Hypothalamus (tissue), 51 donors: ENCODE data around the gene FHAD1.
A peak's percentile ranks its signal among the peaks of the same experiment; 100 is the strongest.

Experiments used
- DNase-seq, 51 donors: peaks; one replicate each; lab custom pipeline; 2025; lab: John Stamatoyannopoulos, UW

FHAD1 gene

DNA sequence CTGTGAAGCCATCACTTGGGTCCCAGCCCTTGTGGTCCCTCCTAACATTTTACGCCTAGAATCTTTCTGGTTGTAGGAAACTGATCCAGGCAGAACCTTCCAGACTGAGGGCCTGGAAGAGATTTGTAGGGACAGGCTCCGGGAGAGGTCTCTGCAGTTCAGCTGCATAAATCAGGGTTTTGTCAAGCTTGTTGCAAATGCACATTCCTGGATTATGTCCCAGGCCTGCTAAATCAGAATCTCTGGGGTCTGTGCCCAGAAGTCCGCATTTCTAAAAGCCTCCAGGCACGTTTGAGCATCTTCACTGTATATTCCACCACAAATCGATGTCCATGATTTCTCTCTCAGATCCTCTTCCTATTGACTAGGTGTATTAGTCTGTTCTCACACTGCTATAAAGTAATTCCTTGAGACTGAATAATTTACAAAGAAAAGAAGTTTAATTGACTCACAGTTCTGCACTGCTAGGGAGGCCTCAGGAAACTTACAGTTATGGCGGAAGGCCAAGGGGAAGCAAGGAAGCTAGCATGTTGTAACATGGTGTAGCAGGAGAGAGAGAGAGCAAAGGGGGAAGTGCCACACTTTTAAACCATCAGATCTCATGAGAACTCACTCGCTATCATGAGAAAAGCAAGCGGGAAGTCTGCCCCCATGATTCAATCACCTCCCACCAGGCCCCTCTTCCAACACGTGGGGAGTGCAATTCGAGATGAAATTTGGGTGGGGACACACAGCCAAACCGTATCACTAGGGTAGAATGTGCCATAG lies 1.2 kb upstream of the FHAD1 start:
- no peak for DNase-seq

DNA sequence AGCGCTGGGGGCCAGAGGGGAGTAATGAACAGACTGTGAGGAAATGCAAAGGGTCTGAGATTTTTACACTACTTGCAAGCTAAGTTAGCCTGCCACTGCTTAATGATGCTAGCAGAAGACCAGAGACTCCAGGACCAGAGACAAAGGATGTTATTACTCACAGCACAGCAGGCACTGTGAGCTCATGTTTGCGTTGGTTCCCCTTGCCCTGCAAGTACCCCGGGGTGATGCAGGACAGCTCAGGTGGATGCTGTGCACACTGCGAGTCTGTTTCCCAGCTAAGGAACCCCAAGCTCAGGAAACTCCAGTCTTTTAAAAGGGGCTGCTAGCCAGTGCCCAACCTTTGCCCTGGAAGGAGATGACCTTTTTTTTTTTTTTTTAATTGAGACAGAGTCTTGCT lies 1.2 kb downstream of the FHAD1 start:
- DNase-seq, result no peak

DNA sequence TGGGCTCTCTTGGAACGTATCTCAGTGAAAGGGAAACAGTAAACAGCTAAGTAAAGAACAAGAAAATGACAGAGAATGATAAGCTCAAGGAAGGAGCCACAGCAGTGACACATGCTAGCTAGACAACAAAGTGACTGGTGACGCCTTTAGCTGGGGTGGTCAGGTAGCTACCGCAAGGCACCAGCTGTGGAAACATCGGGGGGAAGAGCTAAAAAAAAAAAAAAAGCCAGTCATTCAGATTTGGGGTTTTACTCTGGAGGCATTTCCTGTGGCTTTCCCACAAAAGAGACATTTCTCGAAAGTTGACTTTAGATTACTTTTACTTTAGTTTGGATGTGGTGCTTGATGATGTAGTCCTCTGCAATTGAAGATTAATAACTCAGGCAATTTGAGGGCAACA lies 2.1 kb downstream of the FHAD1 start:
- DNase-seq, result no peak

DNA sequence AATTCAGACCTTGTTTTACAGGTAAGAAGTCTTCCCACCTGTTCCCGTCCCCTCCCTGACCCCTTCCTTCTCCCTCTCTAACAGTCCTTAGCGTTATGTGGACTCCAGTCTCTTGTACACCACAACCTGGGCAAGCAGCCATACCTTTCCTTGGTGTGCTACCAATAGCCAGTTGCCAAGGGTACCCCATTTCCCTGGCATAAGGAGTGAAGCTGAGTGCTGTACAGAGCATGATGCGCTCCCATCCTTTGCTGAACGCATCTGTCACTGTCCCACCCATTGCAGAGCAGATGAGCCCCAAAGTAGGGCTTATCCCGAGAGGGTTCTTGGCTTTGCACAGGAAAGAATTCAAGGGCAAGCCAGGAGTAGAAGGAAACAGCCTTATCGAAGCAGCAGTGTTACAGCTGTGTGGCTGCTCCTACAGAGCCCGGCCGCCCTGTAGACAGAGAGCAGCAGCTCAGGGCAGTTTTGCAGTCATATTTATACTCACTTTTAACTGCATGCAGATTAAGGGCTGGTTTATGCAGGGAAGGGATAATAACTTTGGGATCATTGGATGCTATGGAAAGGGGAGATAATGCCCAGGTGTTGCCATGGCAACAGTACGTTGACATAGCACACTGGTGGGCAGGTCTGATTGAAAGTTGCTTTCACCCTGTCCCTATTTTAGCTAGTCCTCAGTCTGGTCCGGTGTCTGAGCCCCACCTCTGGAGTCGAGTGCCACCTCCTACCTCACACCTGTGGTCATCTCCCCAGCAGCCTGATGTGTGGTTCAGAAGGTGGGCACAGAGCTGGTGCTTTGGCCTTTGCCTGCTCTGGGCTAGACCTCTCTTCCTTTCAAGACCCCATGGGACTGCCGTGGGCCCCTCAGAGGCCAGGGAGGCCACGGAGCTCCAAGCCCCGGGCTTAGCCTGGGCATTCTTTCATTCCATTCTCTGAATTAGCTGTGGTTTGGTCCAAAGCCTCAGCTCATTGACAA lies 5.1 kb downstream of the FHAD1 start:
- no peak for DNase-seq

DNA sequence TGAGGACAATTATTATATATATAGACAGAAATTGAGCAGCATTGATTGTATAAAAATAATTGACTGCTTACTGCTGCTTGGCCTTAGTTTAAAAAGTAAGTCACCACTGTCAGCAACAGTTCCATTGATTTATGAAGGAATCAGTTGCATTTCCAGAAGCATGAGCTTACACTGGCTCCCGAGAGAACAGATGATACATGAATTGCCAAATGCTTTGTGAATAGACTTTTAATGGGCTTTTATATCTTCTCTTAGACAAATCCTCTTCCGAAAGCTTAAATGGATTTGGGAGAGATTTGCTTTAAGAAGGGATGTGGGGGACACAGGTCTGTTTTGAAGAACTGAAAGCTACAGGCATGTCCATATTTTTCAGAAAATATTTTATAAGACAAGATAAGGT lies 7.5 kb downstream of the FHAD1 start:
- DNase-seq, result no peak

DNA sequence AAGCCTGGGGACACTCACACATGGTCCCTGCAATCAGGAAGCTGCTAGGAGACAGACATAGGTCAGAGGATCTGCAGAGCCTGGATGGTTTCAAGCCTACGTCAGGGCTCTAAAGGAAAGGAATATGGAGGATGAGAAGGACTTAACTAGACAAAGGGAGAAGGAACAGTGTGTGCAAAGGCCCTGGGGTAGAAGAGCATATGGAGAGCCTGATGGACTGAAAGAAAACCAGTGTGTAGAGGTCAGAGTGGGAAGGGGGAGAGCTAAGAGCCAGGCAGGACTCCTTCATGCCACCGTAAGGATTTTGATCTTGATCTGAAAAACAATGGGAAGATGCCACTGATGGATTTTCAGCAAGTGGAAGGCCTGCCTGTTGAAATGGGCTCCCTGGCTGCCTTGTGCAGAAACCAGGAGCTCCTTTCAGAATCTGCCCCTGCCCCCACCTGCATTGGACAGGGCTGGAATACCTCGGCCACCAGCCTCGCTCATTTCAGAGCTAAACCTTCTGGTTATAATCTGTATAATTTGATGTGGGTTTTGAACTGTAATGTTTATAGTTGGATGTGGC lies 8.6 kb downstream of the FHAD1 start:
- no peak for DNase-seq

DNA sequence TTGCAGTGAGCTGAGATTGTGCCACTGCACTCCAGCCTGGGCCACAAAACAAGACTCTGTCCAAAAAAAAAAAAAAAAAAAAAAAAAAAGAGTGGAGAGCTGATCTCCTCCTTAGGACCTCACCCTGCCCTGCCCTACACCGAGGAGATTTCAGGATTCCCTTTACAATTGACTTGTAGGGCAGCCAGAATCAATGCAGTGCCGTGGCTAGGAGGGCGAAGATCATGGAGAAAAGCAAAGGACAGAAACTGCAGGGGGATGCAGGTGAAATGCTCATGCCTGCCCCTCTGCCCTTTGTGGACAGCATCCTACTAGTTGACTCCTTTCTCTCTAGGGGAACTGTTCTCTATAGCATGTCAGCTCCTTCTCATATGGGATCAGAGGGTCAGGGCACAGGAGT lies 9.6 kb downstream of the FHAD1 start:
- DNase-seq, result no peak

DNA sequence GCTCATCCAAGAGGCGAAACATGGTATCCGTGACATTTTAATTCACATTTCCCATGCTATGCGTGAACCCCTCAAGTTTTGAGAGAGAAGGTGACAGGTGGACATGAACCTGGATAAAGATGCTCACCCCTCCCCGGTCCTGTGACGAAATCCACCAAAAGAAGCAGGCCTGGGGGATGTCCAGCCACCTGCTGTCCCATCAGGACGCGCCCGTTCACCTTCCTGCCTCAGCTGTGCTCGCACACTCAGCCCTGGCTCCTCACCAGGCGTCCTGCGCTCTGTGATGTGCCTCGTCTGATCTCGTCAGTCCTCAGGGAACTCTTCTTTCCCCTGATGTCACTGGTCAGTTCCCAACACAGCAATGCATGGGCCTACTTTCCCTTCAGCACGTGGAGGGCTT lies 10.3 kb downstream of the FHAD1 start:
- no peak for DNase-seq

DNA sequence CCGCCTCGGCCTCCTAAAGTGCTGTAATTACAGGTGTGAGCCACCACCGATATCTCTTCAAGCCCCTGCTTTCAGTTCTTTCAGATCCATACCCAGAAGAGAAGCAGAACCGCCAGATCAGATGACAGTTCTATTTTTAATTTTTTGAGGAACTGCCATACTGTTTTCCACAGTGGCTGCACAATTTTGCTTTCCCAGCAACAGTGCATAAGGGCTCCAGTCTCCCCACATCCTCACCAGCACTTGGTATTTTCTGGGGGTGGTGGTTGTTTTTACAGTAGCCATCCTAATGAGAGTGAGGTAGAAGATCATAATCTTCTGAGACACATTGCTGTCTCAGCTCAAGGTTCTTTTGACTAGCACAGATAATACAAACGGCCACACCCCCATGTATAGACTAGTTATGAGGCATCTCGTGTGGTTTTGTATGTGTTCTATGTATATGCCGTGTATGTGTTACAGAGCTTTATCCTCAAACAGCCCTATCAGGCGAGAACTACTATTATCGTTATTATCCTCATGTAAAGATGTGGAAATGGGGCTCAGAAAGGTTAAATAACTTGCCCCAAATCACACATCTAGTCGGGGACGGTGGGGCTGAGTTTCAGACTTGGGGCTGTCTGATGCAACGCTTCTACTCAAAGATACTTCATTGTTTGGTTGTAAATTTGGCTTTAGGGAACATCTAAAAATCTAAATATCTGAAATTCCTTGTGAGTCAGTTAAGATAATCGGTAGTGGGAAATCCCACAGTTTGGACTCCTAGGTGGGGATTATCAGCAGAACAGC lies 12.0 kb downstream of the FHAD1 start:
- no peak for DNase-seq

DNA sequence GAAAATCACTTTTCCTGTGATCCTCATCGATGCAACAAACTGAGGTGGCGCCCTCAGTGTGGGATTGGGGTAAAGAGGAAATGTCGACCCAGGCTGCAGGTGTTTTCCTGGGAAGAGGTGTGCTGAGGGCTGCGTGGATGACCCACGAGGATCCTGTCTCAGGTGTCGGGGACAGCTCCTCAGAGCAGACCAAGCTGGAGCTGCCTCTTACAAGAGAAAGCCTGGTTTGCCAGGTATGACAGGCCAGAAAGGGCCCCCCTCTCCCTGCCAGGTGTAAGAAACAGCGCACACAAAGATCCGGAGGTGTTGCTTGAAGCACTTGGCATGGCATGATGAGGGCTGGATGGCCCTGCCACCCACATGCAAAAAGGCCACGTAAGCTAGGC lies 12.6 kb downstream of the FHAD1 start:
- DNase-seq, result no peak

DNA sequence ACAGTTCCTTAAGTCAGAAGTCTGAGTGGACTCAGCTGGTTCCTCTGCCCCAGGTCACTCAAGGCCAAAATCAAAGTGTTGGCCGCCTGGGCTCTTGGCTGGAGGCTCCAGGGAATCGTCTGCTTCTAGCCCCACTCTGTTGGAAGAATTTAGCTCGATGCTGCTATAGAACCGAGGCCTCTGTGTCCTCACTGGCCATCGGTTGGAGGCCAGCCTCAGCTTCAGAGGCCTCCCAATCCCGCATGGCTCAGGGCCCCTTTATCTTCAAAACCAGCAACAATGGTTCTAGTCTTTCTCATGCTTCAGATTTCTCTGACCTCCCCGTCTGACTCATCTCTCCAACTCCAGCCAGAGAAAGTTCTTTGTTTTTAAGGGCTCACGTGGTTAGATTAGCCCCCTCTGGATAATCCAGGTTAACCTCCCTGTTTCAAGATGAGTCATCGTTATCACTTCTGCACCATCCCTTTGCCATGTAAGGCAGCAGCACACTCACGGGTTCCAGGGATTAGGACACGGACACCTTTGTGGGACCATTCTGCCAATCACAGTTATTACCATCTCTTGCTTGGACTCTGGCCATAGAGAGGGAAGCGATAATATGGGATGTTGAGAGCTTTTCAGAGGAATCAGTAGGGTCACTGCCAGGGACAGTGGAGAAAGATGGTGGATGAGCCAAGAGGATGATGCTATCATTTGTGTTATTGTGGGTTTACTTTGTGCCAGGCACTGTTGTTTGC lies 13.6 kb downstream of the FHAD1 start:
- DNase-seq, result no peak

DNA sequence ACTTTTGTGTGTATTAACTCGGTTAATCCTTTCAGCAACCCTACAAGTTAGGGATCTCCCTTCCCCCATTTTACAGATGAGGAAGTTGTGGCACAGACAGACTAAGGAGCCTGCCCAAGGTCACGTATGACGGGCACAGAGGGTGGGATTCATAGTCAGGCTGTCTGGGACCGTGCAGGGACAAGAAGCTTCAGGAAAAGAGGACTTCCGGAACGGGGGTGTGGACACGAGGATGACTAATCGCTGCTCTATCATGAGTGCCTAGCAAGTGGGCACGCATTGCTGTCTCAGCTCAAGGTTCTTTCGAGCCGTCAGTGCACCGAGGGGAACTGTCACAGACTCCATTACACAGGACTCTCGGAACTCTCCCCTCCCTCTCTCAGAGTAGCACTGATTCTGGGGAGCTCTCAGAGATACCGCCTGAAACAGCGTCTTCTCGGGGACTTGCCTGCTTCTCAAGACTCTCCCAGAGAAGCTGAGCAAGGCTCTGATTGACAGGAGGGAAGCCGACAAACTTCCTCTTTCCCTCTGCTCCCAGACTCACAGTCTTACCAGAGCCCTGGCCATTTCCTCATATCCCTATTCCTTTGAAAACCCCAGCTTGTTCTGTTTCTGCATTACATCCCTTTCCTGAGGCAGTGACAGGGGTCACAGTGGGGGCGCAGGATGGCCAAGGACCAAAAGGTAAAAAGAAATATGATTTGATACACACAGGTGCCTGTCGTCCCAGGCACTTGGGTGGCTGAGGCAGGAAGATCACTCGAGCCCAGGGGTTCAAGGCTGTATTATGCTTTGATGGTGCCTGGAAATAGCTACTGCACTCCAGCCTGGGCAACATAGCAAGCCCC lies 14.4 kb downstream of the FHAD1 start:
- peak in 9 of 51 donors; percentile 7 to 32 (median 17) for DNase-seq

DNA sequence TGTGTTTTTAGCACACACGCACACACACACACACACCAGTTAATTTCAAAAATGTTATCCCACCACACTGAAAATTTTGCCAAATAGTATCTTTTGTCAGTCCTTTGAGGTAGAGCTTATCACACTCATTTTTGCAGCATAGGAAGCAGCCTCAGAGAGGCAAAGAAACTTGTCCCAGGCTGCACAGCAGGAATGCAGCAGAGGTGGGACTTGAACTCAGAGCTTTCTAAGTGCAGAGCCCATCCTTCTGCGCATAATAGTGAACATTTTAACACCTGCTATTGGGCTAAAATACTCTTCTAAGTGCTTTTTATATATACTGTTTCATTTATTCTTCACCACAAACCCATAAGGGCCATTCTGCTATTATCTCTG lies 15.0 kb downstream of the FHAD1 start:
- DNase-seq, result no peak

DNA sequence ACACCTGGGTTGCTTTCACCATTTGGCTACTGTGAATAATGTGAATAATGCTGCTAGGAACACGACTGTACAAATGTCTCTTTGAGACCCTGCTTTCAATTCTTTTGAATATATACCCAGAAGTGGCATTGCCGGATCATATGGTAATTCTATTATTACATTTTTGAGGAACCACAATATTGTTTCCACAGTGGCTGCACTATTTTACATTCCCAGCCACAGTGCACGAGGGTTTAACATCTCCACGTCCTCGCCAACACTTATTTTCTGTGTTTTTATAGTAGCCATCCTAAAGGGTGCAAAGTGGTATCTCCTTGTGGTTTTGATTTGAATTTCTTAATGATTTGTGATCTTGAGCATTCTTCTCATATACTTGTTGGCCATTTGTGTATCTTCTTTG lies 15.7 kb downstream of the FHAD1 start:
- no peak for DNase-seq

DNA sequence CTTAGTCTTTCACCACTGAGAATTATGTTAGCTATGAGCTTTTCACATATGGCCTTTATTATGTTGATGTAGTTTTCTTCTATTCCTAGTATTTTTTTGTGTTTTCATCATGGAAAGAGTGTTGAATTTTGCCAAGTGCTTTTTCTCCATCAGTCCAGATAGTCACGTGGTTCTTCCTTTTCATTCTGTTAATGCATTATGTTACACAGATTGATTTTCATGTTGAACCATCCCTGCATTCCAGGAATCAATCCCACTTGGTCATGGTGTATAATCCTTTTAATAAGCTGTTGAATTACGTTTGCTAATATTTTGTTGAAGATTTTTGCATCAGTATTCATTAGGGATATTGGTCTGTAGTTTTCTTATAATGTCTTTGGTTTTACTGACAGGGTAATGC lies 17.7 kb downstream of the FHAD1 start:
- no peak for DNase-seq

DNA sequence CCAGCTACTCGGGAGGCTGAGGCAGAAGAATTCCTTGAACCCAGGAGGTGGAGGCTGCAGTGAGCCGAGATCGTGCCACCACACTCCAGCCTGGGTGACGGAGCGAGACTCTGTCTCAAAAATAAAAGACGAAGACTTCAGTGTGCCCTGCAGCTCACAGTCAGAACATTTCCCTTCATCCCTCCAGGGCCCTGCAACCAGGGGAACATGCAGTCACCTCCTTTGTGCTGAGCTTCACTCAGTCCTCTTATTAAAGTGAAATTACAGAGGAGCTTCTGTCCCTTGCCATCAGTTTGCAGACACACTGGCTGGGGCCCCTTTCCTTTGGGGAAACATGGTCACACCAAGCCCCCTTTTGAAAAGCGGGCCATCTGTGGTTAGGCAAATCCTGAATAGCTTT lies 24.2 kb downstream of the FHAD1 start:
- peak in 1 of 51 donors; percentile 8 for DNase-seq

DNA sequence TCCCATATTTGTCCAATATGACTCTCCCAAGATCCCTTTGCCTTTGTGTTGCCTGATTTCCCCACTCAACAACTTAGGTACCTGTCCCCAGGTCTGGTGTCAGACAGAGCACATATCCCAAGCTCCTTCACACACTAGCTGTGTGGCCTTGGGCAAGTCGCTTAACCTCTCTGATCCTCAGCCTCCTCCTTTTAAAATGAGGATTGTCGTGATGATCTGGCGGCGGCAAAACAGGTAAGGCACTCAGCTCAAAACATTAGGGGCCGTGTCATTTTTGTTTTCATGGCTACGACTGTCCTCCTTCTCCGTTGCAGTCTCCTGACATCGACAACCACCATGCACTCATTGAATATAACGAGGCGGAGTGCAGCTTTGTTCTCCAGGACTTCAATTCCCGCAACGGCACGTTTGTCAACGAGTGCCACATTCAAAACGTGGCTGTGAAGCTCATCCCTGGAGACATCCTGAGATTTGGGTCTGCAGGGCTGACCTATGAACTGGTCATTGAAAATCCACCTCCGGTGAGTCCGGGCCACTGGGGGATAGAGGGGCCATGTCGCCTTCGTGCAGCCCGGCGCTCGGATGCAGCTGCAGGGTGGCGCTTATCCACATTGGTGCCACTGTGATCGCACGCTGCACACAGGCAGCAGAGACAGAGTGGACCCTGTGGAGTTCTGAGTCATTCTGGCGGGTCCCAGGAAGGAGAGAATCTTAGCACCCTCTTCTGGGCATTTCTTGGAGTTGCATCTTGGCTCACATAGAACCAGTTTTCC lies 25.2 kb downstream of the FHAD1 start:
- peak in 28 of 51 donors; percentile 9 to 62 (median 38) for DNase-seq

DNA sequence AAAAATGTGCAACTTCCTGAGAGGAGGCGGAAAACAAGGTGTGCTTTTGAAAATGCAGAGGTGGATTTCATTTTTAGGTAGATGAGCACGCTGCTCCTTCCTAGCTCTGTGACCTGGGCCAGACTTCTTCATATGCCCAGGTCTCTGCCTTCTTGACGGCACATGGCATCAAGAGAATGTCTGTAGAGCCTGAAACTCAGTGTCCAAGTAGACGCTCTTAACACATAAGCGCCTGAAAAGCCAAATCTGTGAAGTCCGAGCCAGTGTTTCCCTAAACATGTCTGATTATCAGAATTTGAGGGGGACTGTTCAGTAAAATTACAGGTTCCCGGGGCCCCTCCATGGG lies 25.7 kb downstream of the FHAD1 start:
- no peak for DNase-seq
